OCI-LY3 (cell line): ENCODE results near the gene GTPBP1.

ENCODE experiments used
- H2AFZ ChIP-seq: fragments of 200-600, 300-600 bp; shearing (Covaris generic); 2 replicates; pipeline ENCODE4 v1.6.0; 2014; ENCODE audit warnings: antibody characterized with exemption, low read depth, low read length
- H3K27ac ChIP-seq: fragments of 200-600, 300-600 bp; sonication (generic); 2 replicates; pipeline ENCODE4 v1.5.1; 2014; ENCODE audit warnings: mild to moderate bottlenecking, low read length, moderate library complexity, mixed read lengths
- H3K27me3 ChIP-seq: fragments of 200-600, 300-600 bp; sonication (generic); 2 replicates; pipeline ENCODE4 v1.6.1; 2014; ENCODE audit warnings: low read depth, low read length, mixed read lengths
- H3K36me3 ChIP-seq: fragments of 200-600, 300-600 bp; sonication (generic); replicated peaks from 2 replicates; pipeline ENCODE3; 2014; ENCODE audit warnings: low read depth, low read length, mixed read lengths
- H3K4me1 ChIP-seq: fragments of 300-600, 200-600 bp; sonication (generic); 2 replicates; pipeline ENCODE4 v1.6.1; 2014; ENCODE audit warnings: low read length, mixed read lengths
- H3K4me2 ChIP-seq: fragments of 200-600, 300-600 bp; sonication (generic); 2 replicates; pipeline ENCODE4 v1.6.1; 2014; ENCODE audit warnings: low read length, mixed read lengths
- H3K4me3 ChIP-seq: fragments of 300-600, 200-600 bp; sonication (generic); 2 replicates; pipeline ENCODE4 v1.5.1; 2014; ENCODE audit warnings: antibody characterized with exemption, mild to moderate bottlenecking, low read length, moderate library complexity
- H3K79me2 ChIP-seq: fragments of 300-600, 200-600 bp; shearing (Covaris generic); 2 replicates; pipeline ENCODE4 v1.6.1; 2014; ENCODE audit warnings: mild to moderate bottlenecking, low read length, mixed read lengths
- H3K9ac ChIP-seq: fragments of 300-600, 200-600 bp; shearing (Covaris generic); 2 replicates; pipeline ENCODE4 v1.6.0; 2014; ENCODE audit warnings: mild to moderate bottlenecking, low read length, moderate library complexity
- H3K9me3 ChIP-seq: fragments of 200-600, 300-600 bp; shearing (Covaris generic); 2 replicates; pipeline ENCODE4 v1.6.1; 2014; ENCODE audit warnings: low read length, mixed read lengths; ENCODE audit not compliant: insufficient read depth
- H4K20me1 ChIP-seq: fragments of 200-600, 300-600 bp; sonication (generic); 2 replicates; pipeline ENCODE4 v1.6.1; 2016; ENCODE audit warnings: low read length, mixed read lengths; ENCODE audit not compliant: insufficient read depth
- CTCF ChIP-seq: fragments of 200-600, 300-600 bp; sonication (generic); IDR thresholded peaks from 2 replicates; pipeline ENCODE4 v1.5.1; 2014; ENCODE audit warnings: antibody characterized with exemption, low read length, low read depth
- EZH2phosphoT487 ChIP-seq: fragments of 200-600 bp; shearing (Covaris generic); IDR thresholded peaks from 2 replicates; pipeline ENCODE4 v1.6.1; 2018; ENCODE audit warnings: antibody characterized with exemption, mixed run types, low read depth

Gene GTPBP1

GRCh38 chr22:38725900-38726655 is 20.3 kb downstream of the GTPBP1 start:
- Histone ChIP-seq H3K27ac (no peak overlapping the region), H3K4me3 (no peak overlapping the region), H3K4me2 (no peak overlapping the region), H3K4me1 (no peaks in the 10 kb centered on the region), H3K9ac (no peak overlapping the region), H3K27me3 (no peaks in the 10 kb centered on the region), H2AFZ (no peak overlapping the region), H3K9me3 (no peaks in the 10 kb centered on the region), H3K36me3 (peaks cover 90% of the 10 kb centered on the region), H4K20me1 (no peaks in the 10 kb centered on the region), H3K79me2 (no peaks in the 10 kb centered on the region; the same call in 1 of the 2 replicates)
- TF ChIP-seq CTCF (no peak), EZH2phosphoT487 (no peak)

- Histone ChIP-seq H2AFZ (no peak overlapping the region), H4K20me1 (no peaks in the 10 kb centered on the region), H3K9me3 (no peaks in the 10 kb centered on the region), H3K4me1 (no peaks in the 10 kb centered on the region), H3K79me2 (no peaks in the 10 kb centered on the region; the same call in 1 of the 2 replicates), H3K4me2 (no peak overlapping the region), H3K36me3 (peaks cover 91% of the 10 kb centered on the region), H3K27ac (no peak overlapping the region), H3K4me3 (no peak overlapping the region), H3K9ac (no peak overlapping the region), H3K27me3 (no peaks in the 10 kb centered on the region)
- TF ChIP-seq EZH2phosphoT487 = no peak
- TF ChIP-seq CTCF = no peak
Observed at GRCh38 chr22:38727123-38727522, 21.4 kb downstream of the GTPBP1 start.

GRCh38 chr22:38727530-38728451 is 22.0 kb downstream of the GTPBP1 start:
- H3K27ac ChIP-seq = no peak overlapping the region
- no peaks in the 10 kb centered on the region for H3K27me3 ChIP-seq
- no peaks in the 10 kb centered on the region; the same call in 1 of the 2 replicates for H3K79me2 ChIP-seq
- no peaks in the 10 kb centered on the region for H4K20me1 ChIP-seq
- H3K36me3 ChIP-seq = peaks cover 88% of the 10 kb centered on the region
- no peaks in the 10 kb centered on the region for H3K4me1 ChIP-seq
- TF ChIP-seq EZH2phosphoT487 = no peak
- no peak for TF ChIP-seq CTCF
- no peaks in the 10 kb centered on the region for H3K9me3 ChIP-seq
- no peak overlapping the region for H2AFZ ChIP-seq
- no peak overlapping the region for H3K4me2 ChIP-seq
- H3K9ac ChIP-seq = no peak overlapping the region
- no peak overlapping the region for H3K4me3 ChIP-seq
